Left ventricle myocardium inferior (tissue), 1 donor: ENCODE data around the gene PLPP7. TPM values are rescaled to one million over a fixed set of nuclear protein-coding genes. Genes with fewer than 3 reads are reported as not detected.
"Not testable (repeated sequence)": the region's sequence is repeated elsewhere in the genome, so short reads cannot be mapped to it uniquely, and the experiment has no call there.

Experiments used
- DNase-seq: peaks from one replicate; pipeline ENCODE4 v3.0.0-alpha.2; 2020
- H3K27ac ChIP-seq: fragments of 200-600 bp; replicated peaks from 2 replicates; pipeline ENCODE4 v1.8.0; 2021
- H3K27me3 ChIP-seq: fragments of 200-600 bp; 2 replicates; pipeline ENCODE4 v1.8.0; 2021; ENCODE audit warnings: low read depth
- H3K36me3 ChIP-seq: fragments of 200-600 bp; 2 replicates; pipeline ENCODE4 v1.8.0; 2021
- H3K4me1 ChIP-seq: fragments of 200-600 bp; 2 replicates; pipeline ENCODE4 v1.8.0; 2021
- H3K4me3 ChIP-seq: fragments of 200-600 bp; 2 replicates; pipeline ENCODE4 v1.8.0; 2021; ENCODE audit warnings: mild to moderate bottlenecking, moderate library complexity
- H3K9me3 ChIP-seq: fragments of 200-600 bp; replicated peaks from 2 replicates; pipeline ENCODE4 v1.8.0; 2021
- intact Hi-C: fragments of 100-400 bp; cut with micrococcal nuclease; formaldehyde crosslinking; loops from one replicate; pipeline ENCODE4 v1.11.0; 2022
- total RNA-seq: library from RNA; stranded (reverse); fragmentation: NEBNext Ultra II Directional; extraction: Animal tissue kit (Norgen Biotek cat#: 25700); gene quantifications from one replicate; pipeline ENCODE4 v1.2.1, GENCODE V29; 2021
- TF ChIP-seq, protein P1 (sequence below): fragments of 200-600 bp; IDR thresholded peaks from 2 replicates; pipeline ENCODE4 v1.8.0; 2021; ENCODE audit warnings: antibody characterized with exemption, mild to moderate bottlenecking, borderline replicate concordance
- donor health status: DM: no; HTN: yes; CAD: no; lungs with severe emphysema.

PLPP7 gene
- total RNA-seq, 1 donor from 2014 or later, result 120 TPM

DNA sequence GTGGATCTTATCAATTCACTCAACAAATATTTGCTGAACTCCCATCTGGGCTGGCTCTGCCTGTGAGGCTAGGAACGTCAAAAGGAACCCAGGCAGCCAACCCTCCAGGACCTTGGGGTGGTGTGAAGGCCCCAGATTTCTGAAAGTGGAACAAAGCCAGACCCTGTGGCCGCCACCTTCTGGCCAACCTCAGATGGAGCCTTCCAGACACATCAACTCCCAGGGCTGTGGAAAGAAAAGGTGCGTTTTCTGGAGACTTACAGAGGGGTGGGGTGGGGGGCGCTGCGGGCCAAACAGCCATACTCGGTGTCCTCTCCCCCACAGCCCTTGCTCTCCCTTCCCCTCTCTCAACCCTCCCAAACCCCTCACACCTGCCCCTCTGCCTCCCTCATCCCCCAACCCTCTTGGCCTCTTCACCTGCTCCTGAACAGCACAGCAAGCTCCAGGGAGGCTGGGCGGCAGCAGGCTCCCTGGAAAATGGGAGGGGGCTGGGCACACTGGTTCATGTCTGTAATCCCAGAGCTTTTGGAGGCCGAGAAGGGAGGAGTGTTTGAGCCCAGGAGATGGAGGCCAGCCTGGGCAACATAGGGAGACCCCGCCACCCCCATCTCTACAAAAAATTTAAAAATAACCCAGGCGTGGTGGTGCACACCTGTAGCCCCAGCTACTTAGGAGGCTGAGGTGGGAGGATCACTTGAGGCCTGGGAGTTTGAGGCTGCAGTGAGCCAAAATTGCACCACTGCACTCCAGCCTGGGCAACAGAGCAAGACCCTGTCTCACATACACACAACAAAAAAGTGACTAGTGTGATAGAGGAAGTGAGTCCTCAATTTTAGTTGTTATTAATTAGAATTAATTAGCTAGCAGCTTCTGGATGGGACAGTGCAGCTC lies 59.4 kb downstream of the PLPP7 start:
- Histone ChIP-seq H3K9me3 (no peaks in the 10 kb centered on the region), H3K27me3 (no peaks in the 10 kb centered on the region), H3K36me3 (no peaks in the 10 kb centered on the region), H3K4me1 (peaks cover 12% of the 10 kb centered on the region), H3K4me3 (no peak overlapping the region), H3K27ac (no peak overlapping the region)
- intact Hi-C loops, result no loop called here
- TF ChIP-seq, protein P1, sequence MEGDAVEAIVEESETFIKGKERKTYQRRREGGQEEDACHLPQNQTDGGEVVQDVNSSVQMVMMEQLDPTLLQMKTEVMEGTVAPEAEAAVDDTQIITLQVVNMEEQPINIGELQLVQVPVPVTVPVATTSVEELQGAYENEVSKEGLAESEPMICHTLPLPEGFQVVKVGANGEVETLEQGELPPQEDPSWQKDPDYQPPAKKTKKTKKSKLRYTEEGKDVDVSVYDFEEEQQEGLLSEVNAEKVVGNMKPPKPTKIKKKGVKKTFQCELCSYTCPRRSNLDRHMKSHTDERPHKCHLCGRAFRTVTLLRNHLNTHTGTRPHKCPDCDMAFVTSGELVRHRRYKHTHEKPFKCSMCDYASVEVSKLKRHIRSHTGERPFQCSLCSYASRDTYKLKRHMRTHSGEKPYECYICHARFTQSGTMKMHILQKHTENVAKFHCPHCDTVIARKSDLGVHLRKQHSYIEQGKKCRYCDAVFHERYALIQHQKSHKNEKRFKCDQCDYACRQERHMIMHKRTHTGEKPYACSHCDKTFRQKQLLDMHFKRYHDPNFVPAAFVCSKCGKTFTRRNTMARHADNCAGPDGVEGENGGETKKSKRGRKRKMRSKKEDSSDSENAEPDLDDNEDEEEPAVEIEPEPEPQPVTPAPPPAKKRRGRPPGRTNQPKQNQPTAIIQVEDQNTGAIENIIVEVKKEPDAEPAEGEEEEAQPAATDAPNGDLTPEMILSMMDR, result no peak
- no peak for DNase-seq

DNA sequence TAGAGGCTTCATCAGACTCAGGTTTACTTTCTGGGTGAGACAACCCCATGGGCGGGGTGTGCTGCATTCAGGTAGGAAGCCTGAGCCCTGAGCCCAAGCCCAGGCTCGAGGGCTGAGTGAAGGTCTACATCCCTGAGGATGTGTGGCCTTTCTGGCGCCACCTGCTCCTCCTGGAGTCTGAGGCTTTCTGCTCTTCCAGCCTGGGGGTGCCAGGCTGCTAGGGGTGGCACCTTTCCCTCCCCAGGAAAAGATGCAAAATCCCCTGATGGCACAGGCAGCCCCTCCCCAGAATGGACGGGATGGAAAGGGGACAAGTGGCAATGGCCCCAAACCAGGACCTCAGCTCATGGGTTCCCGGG lies 60.0 kb downstream of the PLPP7 start:
- no peak for DNase-seq
- TF ChIP-seq, protein P1, result no peak
- intact Hi-C loops, result no loop called here
- no peaks in the 10 kb centered on the region for H3K27me3 ChIP-seq
- H3K4me1 ChIP-seq, result peaks cover 12% of the 10 kb centered on the region
- no peaks in the 10 kb centered on the region for H3K9me3 ChIP-seq
- H3K27ac ChIP-seq, result no peak overlapping the region
- H3K36me3 ChIP-seq, result no peaks in the 10 kb centered on the region
- peak overlapping the region; percentile 50 for H3K4me3 ChIP-seq

- H3K27ac ChIP-seq, result no peak overlapping the region
- H3K36me3 ChIP-seq, result no peaks in the 10 kb centered on the region
- TF ChIP-seq, protein P1, result peak; percentile 94
- DNase-seq, result peak; percentile 91
- H3K4me3 ChIP-seq, result peak overlapping the region; percentile 50
- H3K27me3 ChIP-seq, result no peaks in the 10 kb centered on the region
- H3K9me3 ChIP-seq, result no peaks in the 10 kb centered on the region
- intact Hi-C loops, result loop anchor here (10.0 kb wide), 1 partner anchor 395 kb away; the partner anchor contains the start of gene RAPGEF1
- peaks cover 12% of the 10 kb centered on the region for H3K4me1 ChIP-seq
Measured at GRCh38 chr9:131349881-131350563, 60.5 kb downstream of the PLPP7 start.

- not testable (repeated sequence) for DNase-seq, H3K36me3 ChIP-seq, H3K27me3 ChIP-seq, H3K9me3 ChIP-seq, H3K4me3 ChIP-seq, H3K27ac ChIP-seq, H3K4me1 ChIP-seq
- intact Hi-C loops, result loop anchor here (10.0 kb wide), 1 partner anchor 388 kb away; the partner anchor contains the start of gene RAPGEF1
Measured at GRCh38 chr9:131356479-131356878, 67.0 kb downstream of the PLPP7 start.

- H3K27me3 ChIP-seq, result no peaks in the 10 kb centered on the region
- TF ChIP-seq, protein P1, result no peak
- no peak for DNase-seq
- no peaks in the 10 kb centered on the region for H3K36me3 ChIP-seq
- no peak overlapping the region for H3K27ac ChIP-seq
- H3K4me3 ChIP-seq, result no peak overlapping the region
- H3K4me1 ChIP-seq, result peaks cover 26% of the 10 kb centered on the region
- H3K9me3 ChIP-seq, result no peaks in the 10 kb centered on the region
- intact Hi-C loops, result loop anchor here (10.0 kb wide), 1 partner anchor 386 kb away; the partner anchor contains the start of gene RAPGEF1
Measured at GRCh38 chr9:131358556-131358955, 69.0 kb downstream of the PLPP7 start.

Other genes with a start within 250 kb of the PLPP7 start
- 16.5 TPM for gene AIF1L, start 193.2 kb upstream of the PLPP7 start, total RNA-seq
- gene NUP214, start 164.1 kb upstream of the PLPP7 start, total RNA-seq, result 24.7 TPM
- 47.3 TPM for gene FAM78A, start 13.2 kb upstream of the PLPP7 start, total RNA-seq
- 109 TPM for gene PRRC2B, start 104.4 kb downstream of the PLPP7 start, total RNA-seq
- 19.3 TPM for gene POMT1, start 213.2 kb downstream of the PLPP7 start, total RNA-seq
- gene UCK1, start 241.5 kb downstream of the PLPP7 start, total RNA-seq, result 23.0 TPM